RWPE2 (cell line): ENCODE results near the gene CRB2.

Experiments
- ATAC-seq: fragments of 200-7000 bp; cut with Tn5 transposase; 3 replicates; pipeline ENCODE4 v1.9.1; 2021; ENCODE audit warnings: low read depth
- DNase-seq: peaks from one replicate; pipeline ENCODE4 v3.0.0-alpha.2; 2020; ENCODE audit warnings: low spot score
- H3K27ac ChIP-seq: fragments of 450-650 bp; 2 replicates; pipeline ENCODE4 v1.5.1; 2017; ENCODE audit warnings: mild to moderate bottlenecking; ENCODE audit not compliant: poor library complexity, severe bottlenecking
- H3K27me3 ChIP-seq: fragments of 250-450 bp; sonication (Bioruptor Pico); 2 replicates; pipeline ENCODE4 v1.5.1; 2021; ENCODE audit warnings: mild to moderate bottlenecking, moderate library complexity; ENCODE audit not compliant: insufficient read depth, poor library complexity, severe bottlenecking
- H3K36me3 ChIP-seq: fragments of 250-450 bp; sonication (Bioruptor Pico); 2 replicates; pipeline ENCODE4 v1.5.1; 2020; ENCODE audit warnings: low read depth, mild to moderate bottlenecking, moderate library complexity
- H3K4me1 ChIP-seq: fragments of 250-450 bp; sonication (Bioruptor Pico); 2 replicates; pipeline ENCODE4 v1.5.1; 2021; ENCODE audit warnings: mild to moderate bottlenecking, moderate library complexity; ENCODE audit not compliant: insufficient read depth, poor library complexity, severe bottlenecking
- H3K4me3 ChIP-seq: fragments of 250-450 bp; sonication (Bioruptor Pico); 2 replicates; pipeline ENCODE4 v1.5.1; 2021; ENCODE audit warnings: mild to moderate bottlenecking, moderate library complexity; ENCODE audit not compliant: severe bottlenecking
- H3K9me3 ChIP-seq: fragments of 250-450 bp; sonication (Bioruptor Pico); 2 replicates; pipeline ENCODE4 v1.5.1; 2021; ENCODE audit warnings: mild to moderate bottlenecking, moderate library complexity; ENCODE audit not compliant: severe bottlenecking
- TF ChIP-seq, protein P1 (sequence below): fragments of 450-650 bp; IDR thresholded peaks from one replicate; pipeline ENCODE4 v1.5.1; 2017; ENCODE audit warnings: mild to moderate bottlenecking, moderate library complexity; ENCODE audit not compliant: poor library complexity, severe bottlenecking

CRB2 gene

GRCh38 chr9:123389698-123390097, 33.7 kb downstream of the CRB2 start:
- no peak for DNase-seq

DNA sequence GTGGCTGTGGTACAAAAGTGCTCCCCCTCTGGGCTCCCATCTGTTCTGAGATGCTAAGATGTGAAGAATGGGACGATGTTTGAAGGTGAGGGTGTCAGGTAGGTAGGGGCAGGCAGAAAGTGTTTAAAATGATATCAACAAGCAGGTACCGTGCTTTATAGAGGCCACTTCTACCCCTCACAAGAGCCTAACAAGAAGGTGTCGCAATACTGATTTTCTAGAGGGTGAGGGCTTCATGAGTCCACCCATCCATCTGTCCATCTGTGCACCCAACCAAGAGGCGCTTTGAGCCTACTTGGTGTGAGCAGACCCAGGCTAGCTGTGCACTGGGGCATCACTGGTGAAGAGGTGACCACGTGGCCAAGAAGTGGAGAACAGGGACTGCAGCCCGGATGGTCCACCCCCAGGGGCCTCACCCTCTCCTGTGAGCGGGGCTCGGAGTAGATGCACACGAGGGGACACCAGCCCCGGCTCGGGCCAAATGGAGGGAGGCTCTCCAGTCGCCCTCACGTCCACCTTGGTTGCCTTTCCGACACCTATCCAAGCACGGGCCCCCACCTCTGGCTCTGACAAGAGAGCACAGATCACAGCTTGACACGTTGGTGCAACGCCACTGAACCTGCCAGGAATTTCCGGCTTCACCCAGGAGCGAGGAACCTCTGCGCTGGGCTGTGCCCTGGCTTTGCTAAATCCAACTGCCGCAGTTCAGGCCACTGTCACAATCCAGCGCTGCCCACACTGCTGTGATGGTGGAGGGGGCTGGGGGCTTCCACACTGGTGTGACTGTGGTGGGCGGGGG, 34.5 kb downstream of the CRB2 start:
- H3K4me3 ChIP-seq, result no peak overlapping the region
- H3K4me1 ChIP-seq, result no peaks in the 10 kb centered on the region
- no peaks in the 10 kb centered on the region for H3K27me3 ChIP-seq
- ATAC-seq (no peak), DNase-seq (no peak)
- no peak overlapping the region for H3K27ac ChIP-seq
- no peaks in the 10 kb centered on the region for H3K36me3 ChIP-seq
- peaks cover 5% of the 10 kb centered on the region for H3K9me3 ChIP-seq
- TF ChIP-seq, protein P1, sequence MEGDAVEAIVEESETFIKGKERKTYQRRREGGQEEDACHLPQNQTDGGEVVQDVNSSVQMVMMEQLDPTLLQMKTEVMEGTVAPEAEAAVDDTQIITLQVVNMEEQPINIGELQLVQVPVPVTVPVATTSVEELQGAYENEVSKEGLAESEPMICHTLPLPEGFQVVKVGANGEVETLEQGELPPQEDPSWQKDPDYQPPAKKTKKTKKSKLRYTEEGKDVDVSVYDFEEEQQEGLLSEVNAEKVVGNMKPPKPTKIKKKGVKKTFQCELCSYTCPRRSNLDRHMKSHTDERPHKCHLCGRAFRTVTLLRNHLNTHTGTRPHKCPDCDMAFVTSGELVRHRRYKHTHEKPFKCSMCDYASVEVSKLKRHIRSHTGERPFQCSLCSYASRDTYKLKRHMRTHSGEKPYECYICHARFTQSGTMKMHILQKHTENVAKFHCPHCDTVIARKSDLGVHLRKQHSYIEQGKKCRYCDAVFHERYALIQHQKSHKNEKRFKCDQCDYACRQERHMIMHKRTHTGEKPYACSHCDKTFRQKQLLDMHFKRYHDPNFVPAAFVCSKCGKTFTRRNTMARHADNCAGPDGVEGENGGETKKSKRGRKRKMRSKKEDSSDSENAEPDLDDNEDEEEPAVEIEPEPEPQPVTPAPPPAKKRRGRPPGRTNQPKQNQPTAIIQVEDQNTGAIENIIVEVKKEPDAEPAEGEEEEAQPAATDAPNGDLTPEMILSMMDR, result no peak

More at GRCh38 chr9:123389698-123390097, 33.7 kb downstream of the CRB2 start:
- H3K4me1 ChIP-seq, result no peaks in the 10 kb centered on the region
- ATAC-seq, result no peak
- peaks cover 5% of the 10 kb centered on the region for H3K9me3 ChIP-seq
- TF ChIP-seq, protein P1, result no peak
- H3K27ac ChIP-seq, result no peak overlapping the region
- H3K27me3 ChIP-seq, result no peaks in the 10 kb centered on the region
- H3K4me3 ChIP-seq, result no peak overlapping the region
- no peaks in the 10 kb centered on the region for H3K36me3 ChIP-seq

DNA sequence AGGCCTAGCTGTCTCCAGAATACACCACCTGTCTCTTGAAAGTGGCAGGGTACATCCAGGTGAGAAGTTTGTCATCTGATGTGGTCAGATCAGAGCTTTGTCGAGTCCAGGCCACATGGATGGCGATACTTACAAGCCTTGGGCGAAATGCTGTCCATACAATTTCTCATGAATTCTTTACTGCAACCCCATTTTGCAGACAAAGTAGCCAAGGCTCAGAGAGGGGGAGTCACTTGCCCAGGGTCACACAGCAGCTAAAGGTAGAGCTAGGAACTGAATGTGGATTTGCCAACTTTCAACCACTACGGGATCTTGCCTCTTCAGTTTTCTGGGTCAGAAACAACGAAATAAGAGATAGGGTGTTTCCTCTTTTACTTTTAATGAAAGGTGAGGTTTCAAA, 35.2 kb downstream of the CRB2 start:
- Histone ChIP-seq H3K4me3 (no peak overlapping the region), H3K36me3 (no peaks in the 10 kb centered on the region), H3K27me3 (no peaks in the 10 kb centered on the region), H3K4me1 (no peaks in the 10 kb centered on the region), H3K27ac (no peak overlapping the region), H3K9me3 (peaks cover 5% of the 10 kb centered on the region)
- ATAC-seq (no peak), DNase-seq (no peak)
- TF ChIP-seq, protein P1, result no peak

DNA sequence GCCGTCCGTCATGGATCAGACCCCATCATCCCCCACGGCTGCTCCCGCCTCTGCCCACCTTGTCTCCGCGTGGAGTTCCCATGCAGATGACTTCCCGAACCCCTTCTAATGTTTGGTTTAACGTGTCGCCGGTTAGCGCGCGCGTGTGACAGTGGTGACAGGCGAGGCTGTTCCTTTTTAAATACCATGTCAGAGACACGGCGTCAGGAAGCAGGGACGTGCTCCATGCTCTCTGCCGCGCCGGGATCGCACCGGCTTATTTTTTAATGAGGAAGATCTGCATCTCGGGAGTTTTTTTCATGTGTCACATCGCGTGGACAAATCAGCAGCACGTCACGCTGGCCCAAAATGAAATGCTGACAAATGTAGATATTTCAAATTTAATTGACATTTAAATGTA, 35.9 kb downstream of the CRB2 start:
- Histone ChIP-seq H3K4me1 (no peaks in the 10 kb centered on the region), H3K27me3 (no peaks in the 10 kb centered on the region), H3K4me3 (no peak overlapping the region), H3K9me3 (peaks cover 5% of the 10 kb centered on the region), H3K27ac (no peak overlapping the region), H3K36me3 (no peaks in the 10 kb centered on the region)
- ATAC-seq (no peak), DNase-seq (no peak)
- TF ChIP-seq, protein P1, result no peak

GRCh38 chr9:123392802-123393201, 36.8 kb downstream of the CRB2 start:
- ATAC-seq, result no peak

More at GRCh38 chr9:123392802-123393201, 36.8 kb downstream of the CRB2 start:
- Histone ChIP-seq H3K27me3 (no peaks in the 10 kb centered on the region), H3K9me3 (peaks cover 5% of the 10 kb centered on the region), H3K27ac (no peak overlapping the region), H3K4me1 (no peaks in the 10 kb centered on the region), H3K36me3 (no peaks in the 10 kb centered on the region), H3K4me3 (no peak overlapping the region)
- DNase-seq, result no peak
- TF ChIP-seq, protein P1, result no peak
